GM12801 (cell line): ENCODE measurements around the gene RSPH6A.

ENCODE experiments used
- TF ChIP-seq, protein P1 (sequence below): IDR thresholded peaks from one replicate; pipeline ENCODE4 v1.5.1; 2011; ENCODE audit warnings: control low read depth; ENCODE audit not compliant: insufficient read length; ENCODE audit errors: extremely low read depth

The RSPH6A gene

DNA sequence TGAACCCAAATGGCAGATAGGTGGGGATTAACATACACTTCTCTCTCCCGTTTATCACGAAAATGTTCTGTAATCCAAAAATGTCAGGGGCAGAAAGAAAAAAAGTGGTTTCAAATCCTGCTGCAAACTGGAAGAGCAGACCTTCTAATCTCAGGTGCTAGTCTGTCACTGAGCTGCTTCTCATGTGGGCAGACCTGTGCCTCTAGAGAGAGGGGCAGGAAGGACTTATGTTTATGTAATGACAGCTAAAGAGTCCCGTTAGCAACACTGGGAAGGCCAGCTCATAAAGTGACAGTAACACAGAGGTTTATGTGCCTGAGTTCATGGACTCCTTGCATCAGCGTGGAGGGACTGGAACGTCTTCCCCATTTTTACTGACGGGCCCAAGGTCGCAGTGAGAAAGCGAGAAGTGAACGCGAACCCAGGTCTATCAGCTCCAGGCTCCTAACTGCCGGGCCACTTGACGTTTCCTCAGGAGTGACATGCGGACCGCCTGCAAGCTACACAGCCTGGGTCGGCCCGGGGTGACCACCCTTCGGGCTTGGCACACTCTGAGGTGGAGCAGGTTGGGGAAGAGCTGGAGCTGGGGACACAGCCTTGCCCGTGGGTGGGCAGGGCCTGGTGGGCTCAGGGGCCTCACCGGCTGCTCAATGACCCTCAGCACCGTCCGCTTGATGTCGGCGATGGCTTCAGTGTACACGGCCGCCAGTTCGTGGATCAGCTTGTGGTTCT, 9.6 kb upstream of the RSPH6A start:
- TF ChIP-seq, protein P1, sequence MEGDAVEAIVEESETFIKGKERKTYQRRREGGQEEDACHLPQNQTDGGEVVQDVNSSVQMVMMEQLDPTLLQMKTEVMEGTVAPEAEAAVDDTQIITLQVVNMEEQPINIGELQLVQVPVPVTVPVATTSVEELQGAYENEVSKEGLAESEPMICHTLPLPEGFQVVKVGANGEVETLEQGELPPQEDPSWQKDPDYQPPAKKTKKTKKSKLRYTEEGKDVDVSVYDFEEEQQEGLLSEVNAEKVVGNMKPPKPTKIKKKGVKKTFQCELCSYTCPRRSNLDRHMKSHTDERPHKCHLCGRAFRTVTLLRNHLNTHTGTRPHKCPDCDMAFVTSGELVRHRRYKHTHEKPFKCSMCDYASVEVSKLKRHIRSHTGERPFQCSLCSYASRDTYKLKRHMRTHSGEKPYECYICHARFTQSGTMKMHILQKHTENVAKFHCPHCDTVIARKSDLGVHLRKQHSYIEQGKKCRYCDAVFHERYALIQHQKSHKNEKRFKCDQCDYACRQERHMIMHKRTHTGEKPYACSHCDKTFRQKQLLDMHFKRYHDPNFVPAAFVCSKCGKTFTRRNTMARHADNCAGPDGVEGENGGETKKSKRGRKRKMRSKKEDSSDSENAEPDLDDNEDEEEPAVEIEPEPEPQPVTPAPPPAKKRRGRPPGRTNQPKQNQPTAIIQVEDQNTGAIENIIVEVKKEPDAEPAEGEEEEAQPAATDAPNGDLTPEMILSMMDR, result no peak

DNA sequence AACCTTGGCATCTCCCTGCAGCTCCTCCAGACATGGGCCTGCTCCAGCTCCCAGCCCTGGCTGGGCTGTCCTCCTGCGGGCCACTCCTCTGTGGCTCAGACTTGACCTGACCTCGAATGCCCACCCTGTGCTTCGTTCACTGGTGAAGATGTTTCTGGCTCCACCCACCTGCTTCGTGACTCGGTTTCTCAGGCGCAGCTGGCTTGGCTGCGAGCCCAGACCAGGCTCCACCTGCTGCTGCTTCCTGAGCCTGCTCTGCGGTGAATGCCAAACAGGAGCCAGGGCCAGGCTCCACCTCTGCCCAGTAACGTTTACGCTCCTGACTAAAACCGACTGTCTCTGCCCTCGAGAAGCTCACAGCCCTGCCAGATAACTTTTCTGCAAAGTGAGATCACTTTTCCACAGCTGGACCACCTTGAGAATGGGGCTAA, 8.9 kb upstream of the RSPH6A start:
- TF ChIP-seq, protein P1, result no peak

DNA sequence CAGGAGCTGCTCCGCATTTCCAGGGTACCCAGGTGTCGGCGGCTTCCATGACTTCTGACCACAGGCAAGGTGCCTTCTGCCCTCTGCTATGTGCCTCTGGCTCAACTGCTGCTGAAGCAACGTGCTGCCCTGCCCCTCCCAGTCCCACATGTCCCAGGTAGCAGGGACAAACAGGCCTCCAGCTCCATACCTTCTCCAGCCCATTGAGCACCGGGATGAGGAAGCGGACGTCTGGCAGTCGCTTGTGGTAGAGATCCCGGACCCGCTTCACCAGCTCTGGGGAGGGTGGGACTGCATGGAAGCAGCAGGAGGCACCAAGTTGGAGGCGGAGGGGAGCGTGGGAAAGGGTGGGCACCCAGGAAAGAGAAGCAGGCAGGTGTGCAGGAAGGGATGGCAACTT, 8.1 kb upstream of the RSPH6A start:
- TF ChIP-seq, protein P1, result no peak

GRCh38 chr19:45822716-45823115, 7.6 kb upstream of the RSPH6A start:
- TF ChIP-seq, protein P1, result no peak

- TF ChIP-seq, protein P1, result no peak
These were observed 6.5 kb upstream of the RSPH6A start for GRCh38 chr19:45821570-45821969.

DNA sequence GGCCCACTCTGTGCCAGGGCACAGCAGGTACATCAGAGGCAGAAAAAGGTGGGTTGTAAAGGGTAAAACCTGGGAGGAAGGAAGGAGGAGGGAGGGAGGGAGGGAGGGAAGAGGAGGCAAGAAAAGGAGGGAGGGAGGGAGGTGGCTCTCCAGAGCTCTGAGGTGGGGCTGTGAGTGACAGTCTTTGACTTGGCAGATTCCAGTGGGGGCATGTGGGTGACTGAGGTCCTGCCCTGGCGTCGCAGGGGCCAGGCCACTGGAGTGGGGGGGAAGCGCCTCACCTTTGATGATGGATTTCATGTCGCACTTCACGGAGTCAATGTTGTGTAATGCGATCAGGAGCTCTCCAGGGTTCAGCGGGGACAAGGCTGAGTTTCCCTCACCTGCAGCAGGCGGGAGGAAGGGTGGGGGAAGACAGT, 6.0 kb upstream of the RSPH6A start:
- TF ChIP-seq, protein P1, result no peak

DNA sequence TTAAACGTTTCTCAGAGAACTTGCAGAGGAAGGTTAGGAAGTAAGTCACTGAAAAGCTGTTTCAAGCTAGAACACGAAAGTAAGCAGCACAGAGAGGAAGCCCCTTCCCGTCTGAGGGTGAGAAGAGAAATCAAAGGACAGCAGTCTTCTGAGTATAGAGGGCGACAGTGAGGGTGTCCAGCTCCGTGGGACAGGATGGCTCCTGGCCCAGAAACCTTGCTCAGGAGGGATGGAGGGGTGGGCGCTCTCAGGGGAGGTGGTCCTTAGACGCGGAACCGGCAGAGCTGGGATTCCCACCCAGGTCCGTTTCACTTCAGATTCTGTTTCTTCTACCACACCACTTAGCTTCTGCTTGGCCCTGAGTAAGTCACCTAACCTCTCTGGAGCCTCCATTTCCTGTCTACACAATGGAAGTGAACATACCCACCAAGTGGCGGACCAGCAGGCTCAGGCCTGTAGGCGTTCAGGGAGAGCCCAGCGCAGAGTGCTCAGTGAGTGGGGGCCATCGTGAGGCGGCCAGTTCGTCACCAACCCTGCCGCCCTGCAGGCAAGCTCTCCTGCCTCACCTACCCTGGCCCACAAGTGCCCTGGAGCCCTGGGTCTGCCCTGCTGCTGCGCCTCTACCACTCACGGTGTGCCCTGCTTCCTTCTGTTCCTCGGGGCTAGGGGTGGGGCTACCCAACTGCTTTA, 5.5 kb upstream of the RSPH6A start:
- TF ChIP-seq, protein P1, result no peak
